ENCODE results near the gene MYO1D.
"Not testable (repeated sequence)": the region's sequence is repeated elsewhere in the genome, so short reads cannot be mapped to it uniquely, and the experiment has no call there.

Gene MYO1D

DNA sequence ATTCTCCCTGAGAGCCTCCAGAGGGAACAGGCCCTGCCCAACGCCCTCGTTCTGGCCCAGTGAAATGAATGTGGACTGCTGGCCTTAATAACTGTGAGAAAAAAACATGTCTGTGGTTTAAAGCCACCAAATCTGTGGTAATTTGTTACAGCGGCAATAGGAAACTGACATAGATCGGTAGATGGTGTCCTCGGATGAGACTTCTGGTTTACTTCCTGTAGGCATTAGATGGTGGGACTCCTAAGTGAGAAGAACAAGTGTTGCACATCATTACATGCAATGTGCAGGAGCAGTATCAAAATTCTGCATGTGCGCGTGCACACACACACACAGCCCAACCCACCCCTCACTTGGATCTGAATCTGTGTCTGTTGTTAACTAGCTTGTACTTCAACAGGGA is 348.1 kb downstream of the MYO1D start:
- no peak for DNase-seq (ENCODE audit: low read depth)

GRCh38 chr17:32527146-32527545 is 349.8 kb downstream of the MYO1D start:
- no peak for DNase-seq (ENCODE audit: low read depth)

DNA sequence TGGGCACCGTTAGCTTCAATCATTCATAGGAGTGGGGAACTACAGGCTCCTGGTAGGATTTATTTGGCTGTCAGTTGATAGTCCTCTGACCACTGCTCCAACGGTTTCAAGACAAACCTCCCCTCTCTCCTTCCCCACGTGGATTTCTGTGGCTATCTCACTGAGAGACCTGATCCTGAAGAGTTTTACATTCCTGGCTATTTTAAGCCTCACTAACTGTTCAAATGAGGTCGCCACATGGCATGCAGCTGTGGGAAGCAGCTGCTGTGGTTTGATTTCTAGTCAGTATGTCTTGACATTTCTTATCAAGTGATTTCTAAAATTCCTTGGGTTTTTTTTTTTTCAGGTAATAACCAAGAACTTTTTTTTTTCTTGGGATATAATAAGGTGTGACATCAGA is 351.8 kb downstream of the MYO1D start:
- no peak for DNase-seq (ENCODE audit: low read depth)

DNA sequence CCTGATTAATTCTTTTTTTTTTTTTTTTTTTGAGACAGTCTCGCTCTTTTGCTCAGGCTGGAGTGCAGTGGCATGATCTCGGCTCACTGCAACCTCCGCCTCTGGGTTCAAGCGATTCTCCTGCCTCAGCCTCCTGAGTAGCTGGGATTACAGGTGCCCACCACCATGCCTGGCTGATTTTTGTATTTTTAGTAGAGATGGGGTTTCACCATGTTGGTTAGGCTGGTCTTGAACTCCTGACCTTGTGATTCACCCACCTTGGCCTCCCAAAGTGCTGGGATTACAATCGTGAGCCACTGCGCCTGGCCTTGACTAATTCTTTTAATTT is 352.4 kb downstream of the MYO1D start:
- DNase-seq (ENCODE audit: low read depth), result not testable (repeated sequence)

- no peak for DNase-seq (ENCODE audit: low read depth)
Measured at GRCh38 chr17:32523827-32524552, 352.9 kb downstream of the MYO1D start.

- no peak for DNase-seq (ENCODE audit: low read depth)
Measured at GRCh38 chr17:32523017-32523680, 353.8 kb downstream of the MYO1D start.

DNA sequence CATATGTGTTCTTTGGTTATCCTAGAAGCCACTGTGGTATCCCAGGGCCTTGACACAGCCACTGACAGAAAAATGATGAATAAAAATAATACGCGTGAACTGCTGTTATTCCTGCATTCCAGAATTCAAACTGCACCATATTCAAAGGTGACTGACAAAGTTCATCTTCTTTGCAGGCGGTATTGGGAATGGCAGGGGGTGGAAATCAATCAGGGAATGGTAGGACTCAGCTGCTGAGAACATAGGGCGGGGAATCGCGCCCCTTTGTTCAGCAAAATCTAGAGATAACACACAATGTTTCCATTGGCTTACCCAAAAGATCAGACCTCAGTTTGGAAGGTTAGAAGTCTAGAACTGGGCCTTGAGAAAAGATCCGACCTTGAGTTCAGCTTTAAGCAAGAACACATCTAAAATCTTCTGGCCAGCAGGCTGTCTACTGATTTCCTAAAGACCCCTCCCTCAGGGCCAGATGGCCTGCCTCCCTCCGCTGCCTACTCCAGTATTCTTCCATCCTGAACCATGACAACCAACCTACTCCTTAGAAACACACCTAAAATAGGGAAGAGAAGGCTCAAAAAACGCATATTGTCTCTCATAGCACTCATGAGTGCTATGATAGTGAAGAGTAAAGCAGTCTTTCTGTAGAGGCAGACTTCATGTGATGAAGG is 356.1 kb downstream of the MYO1D start:
- no peak for DNase-seq (ENCODE audit: low read depth)

DNA sequence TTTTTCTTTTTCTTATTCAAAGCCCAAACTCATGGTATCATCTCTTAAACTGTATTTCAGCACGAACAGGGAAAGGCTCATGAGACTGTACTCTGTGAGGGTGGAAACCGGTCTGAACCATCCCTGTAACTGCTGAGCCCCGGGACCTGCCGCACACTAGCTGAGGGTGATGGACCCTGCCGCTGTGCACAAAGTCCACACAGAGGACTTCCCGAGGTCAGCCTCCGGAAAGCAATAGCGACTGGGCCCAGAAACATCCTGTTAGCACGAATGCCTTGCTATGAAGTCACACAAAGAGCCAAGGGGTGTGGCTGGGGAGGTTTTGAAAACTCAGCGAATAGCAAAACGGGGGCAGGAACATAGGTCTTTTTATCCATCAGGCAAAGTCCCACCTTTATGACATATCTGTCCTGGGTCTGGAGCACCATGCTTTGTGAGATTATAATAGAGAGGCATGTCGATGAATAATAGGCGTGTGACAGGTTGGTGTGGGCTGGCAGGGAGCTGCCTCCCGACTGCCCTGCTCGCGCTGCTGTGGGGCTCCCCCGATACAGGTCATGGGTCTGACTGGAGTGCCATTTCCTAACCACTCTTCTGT is 356.7 kb downstream of the MYO1D start:
- DNase-seq (ENCODE audit: low read depth), result no peak

- DNase-seq (ENCODE audit: low read depth), result no peak
Measured at GRCh38 chr17:32519228-32520103, 357.5 kb downstream of the MYO1D start.

DNA sequence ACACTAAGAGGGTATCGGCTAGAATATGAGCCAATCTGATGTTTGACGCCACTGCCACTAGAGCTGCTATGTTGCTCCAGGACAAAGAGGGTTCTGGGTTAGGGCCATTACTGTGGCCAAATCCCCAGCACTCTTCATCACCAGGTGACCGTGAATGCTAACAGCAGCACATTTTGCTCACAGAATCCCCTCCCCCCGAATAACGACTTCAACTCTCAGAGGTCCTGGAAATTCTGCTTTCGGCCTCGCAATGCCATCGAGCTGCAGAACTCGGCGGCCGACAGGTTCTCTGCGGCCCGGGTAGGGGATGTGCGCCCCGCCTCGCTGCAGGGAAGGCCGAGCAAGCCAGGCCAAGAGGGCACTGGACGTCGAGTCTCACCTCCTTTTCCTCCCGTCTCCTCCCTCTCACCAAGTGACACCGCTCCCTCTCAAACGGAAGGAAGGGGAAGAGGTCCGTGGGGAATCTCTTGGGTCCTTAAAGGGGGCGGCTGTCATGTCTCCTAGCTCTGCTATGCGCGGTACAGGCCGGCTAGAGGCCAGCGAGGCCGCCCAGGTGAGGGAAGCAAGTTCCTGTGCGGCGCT is 358.2 kb downstream of the MYO1D start:
- no peak for DNase-seq (ENCODE audit: low read depth)

DNA sequence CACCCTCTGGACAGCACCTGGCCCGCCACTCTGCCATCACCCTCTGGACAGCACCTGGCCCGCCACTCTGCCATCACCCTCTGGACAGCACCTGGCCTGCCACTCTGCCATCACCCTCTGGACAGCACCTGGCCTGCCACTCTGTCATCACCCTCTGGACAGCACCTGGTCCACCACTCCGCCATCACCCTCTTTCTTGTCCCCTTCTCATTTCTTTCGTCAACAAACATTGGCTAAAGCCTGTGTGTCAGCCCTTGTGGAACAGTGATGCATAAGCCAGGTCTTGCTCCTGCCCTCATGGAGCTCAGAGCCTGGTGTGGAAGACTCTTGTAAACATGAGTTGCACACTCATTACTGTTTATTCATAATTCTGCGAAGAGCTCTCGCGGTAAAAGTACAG is 358.9 kb downstream of the MYO1D start:
- DNase-seq (ENCODE audit: low read depth), result no peak

DNA sequence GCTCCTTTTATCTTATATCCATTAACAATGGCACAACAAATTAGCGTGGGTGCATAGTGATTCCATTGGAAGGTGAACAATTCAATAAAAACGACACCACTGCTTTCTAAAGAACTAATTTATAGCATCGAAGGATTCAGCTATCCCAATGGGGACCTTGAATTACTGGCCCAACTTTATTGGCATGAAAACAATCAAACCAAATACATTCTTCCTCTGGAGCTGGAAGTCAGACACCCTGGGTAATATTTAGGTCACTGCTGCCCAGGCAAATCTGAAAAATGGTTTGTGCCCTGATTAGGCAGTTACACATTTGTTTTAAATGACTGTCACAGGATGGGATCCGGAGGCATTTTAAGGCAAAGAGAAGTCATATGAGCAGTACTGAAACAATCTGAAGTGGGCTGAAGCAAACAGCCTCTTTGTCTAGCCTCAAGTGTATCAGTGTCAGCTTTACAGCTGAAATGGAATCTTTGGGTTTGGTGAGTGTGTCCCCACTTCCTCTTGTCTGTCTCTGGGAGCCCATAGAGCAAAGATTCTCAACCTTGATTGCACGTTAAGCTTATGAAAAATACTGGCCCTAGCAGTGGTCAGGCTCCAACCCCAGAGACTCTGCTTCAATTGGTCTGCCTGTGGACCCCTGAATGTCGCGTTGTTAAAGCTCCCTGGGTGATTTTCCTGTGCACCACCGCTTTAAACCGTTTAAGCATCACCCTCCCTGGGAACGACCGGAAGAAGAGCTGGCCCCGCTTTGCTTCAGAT is 359.8 kb downstream of the MYO1D start:
- no peak for DNase-seq (ENCODE audit: low read depth)

DNA sequence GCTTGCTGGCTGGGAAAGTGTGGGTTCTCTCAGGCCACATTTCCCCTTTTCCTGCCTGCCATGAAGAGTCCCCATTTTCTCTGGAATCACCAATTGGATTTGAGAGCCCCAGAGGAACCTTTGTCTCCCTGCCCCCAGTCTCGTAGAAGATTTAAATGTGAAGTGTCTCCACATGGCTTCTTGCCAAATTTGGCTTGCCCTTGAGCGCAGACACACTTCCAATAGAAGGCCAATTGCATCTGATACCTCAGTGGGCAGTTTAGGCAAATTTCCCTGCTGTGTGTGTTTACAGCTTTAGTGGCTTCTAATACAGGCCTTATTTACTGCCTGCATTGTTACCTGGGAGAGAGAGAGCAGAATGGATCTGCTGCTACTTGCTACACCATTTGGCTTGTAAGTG is 360.5 kb downstream of the MYO1D start:
- no peak for DNase-seq (ENCODE audit: low read depth)

DNA sequence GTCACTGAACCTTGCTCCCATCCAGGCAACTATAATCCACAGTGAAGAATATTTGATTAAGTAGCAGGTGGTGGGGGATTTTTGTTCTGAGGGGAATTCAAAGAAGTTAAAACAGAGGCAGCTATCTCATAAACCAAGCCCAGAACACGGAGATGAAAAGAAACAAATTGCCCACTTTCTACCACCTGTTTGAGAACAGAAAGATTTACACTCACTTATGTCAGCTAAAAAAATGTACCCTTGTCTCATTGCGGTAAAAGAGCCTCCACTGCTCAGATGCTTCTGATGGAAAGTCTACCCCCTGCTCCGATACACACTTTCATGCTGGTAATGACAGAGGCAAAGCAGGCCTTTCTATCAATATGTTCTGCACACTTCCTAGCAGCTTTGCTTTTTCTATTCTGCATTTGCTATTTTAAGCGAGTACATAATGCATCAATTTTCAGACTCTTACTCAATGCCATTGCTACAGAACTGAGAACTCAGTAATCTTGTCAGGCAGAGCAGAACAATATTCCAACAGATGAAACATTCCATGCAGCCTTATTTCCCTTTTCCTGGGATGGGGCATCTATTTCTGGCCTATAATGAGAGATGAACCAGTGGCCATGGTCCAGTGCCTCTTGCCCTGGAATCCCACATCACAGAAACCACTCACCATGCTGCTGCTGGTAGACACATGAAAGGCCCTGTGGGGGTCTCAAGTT is 361.1 kb downstream of the MYO1D start:
- no peak for DNase-seq (ENCODE audit: low read depth)

GRCh38 chr17:32514606-32515005 is 362.3 kb downstream of the MYO1D start:
- DNase-seq (ENCODE audit: low read depth), result no peak

DNA sequence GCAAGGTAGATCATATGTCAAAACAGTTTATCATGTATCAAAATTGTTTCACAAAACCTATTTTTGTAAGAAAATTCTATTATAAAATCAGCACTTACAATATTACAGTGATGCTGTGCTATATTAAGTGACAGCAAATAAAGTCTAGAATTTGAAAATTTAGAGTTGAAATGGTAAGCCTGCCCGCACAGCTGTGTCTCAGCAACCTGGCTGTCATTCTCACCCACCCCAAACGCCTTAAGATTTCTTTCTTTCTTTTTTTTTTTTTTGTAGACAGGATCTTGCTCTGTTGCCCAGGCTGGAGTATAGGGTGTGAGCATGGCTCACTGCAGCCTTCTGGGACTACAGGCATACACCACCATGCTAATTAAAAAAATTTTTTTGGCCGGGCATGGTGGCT is 363.3 kb downstream of the MYO1D start:
- DNase-seq (ENCODE audit: low read depth), result no peak

- no peak for DNase-seq (ENCODE audit: low read depth)
Measured at GRCh38 chr17:32512328-32512727, 364.6 kb downstream of the MYO1D start.

DNA sequence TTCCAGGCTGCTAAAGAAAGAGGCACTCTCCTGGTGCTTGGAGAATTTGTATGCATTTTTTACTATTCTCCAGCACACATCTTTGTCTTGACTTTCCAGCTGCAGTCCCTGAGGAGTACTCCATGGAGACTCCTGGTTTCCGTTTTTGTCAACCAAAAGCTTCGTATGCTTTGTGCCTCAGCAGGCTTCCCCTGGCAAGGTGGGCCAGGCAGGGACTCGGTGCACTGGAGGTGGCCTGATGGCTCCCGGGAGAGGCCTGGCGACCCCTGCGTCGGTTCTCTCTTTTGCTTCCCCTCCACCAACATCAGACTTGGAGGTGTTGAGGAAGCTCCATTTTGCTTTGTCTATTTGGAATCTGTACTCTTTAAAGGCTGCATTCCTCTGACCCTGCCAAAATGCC is 366.5 kb downstream of the MYO1D start:
- DNase-seq (ENCODE audit: low read depth), result no peak

DNA sequence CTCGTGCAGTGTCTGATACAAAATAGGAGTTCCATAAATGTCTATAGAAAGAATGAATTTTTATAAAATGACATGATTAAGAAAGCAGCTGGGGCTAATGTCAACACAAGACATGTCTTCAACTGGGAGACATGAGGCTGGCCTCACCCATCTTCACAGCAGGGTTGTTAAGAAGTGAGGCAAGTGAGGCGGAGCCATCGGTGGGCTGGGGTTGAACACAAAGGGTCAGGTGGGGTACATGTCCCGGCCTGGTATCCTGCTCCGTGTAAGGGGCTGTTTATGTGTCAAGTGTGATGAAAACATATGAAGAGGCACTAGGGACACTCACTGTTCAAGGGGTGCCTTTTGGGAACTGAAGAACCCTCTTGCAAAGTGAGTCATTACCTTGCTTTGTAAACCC is 368.0 kb downstream of the MYO1D start:
- DNase-seq (ENCODE audit: low read depth), result no peak
